T47D (cell line): Measurements from ENCODE around the gene ZDHHC1.
"Not testable (repeated sequence)": the region's sequence is repeated elsewhere in the genome, so short reads cannot be mapped to it uniquely, and the experiment has no call there.

Experiments
- DNase-seq, 2 experiments: peaks; one replicate each; pipeline versions ENCODE4 v3.0.0 to v3.0.0-alpha.2; 2011 to 2012; ENCODE audit warnings: low read depth in 1 of 2, low spot score in 1 of 2
- JUND ChIP-seq: IDR thresholded peaks from 2 replicates; pipeline ENCODE4 v1.6.1; 2012; ENCODE audit warnings: low read depth
- in situ Hi-C: cut with HindIII; loops from 2 replicates; pipeline ENCODE4 v1.10.0; 2016; ENCODE audit warnings: low sequenced_read_pairs, low pct_unique_long_range_greater_than_20kb

ZDHHC1 gene

DNA sequence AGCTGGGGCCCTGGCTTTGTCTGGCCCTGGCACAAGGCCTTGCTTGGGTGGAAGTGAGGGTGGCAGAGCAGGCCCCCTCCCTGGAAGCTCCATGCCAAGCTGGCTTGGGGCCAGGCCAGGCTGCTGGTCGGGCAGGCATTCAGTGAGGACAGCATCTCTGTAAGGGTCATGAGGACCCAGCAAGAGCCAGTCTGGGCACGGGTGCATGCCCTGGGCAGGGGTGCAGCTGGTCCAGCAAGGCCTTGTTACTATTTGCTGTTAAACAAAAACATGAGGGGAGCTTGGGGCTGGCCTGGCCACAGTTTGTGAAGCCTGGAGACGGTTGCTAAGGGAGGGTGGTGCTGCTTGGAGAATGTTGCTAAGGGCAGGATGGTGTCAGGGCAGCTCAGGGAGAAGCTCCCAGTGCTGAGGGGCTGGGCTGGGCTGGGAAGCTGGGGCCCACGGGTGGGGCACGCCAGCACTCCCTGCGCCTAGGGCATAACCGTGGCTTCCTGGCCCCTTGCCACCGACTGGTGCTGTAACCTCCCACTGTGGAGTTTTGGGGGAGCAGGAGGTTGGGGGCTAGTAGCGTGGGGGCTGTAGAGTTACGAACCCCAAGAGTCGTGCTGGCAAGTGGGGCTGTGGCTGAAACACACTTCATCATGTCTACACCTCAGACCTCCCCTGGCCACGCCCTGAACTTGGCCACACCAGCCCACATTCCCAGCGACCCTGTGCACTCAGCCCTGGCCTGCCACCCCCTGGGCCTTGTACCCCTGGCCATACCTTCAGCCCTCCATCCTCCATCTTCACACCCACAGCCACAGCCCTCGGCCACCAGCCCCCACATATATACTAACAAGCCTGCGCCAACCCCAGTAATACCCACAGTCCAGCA lies 24.6 kb downstream of the ZDHHC1 start:
- peak in 1 of 2 experiments; percentile 58 for DNase-seq
- in situ Hi-C loops: no loop called here
- no peak for TF ChIP-seq JUND

DNA sequence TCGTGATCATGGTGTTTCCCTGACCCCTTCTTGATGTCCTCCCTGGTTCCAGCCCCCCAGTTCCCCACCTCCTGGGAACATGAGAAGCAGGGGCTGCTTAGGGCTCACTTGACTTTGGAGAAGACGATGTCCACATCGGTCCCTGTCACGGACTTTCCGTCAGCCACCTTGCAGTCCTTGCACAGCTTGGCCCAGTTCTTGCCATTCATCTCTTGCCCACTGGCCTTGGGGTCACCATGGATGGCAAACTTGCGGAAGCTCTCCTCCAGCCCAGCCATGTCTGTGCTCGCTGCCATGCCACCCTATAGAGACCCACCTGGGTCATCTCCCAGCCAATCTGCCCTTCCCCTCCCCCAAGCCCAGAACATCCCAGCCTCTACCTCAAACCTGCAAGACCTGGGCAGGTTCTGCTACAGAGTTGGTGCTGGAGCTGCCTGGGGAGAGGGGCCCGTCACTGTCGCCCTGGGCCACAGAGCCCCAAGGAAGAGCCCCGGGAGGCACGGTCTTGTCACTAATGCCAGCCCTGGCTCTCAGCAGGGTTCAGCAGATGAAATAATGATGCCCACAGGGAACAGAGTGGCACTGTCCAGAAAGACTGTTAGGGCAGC lies 25.4 kb downstream of the ZDHHC1 start:
- no peak for DNase-seq
- TF ChIP-seq JUND: no peak
- in situ Hi-C loops: no loop called here

DNA sequence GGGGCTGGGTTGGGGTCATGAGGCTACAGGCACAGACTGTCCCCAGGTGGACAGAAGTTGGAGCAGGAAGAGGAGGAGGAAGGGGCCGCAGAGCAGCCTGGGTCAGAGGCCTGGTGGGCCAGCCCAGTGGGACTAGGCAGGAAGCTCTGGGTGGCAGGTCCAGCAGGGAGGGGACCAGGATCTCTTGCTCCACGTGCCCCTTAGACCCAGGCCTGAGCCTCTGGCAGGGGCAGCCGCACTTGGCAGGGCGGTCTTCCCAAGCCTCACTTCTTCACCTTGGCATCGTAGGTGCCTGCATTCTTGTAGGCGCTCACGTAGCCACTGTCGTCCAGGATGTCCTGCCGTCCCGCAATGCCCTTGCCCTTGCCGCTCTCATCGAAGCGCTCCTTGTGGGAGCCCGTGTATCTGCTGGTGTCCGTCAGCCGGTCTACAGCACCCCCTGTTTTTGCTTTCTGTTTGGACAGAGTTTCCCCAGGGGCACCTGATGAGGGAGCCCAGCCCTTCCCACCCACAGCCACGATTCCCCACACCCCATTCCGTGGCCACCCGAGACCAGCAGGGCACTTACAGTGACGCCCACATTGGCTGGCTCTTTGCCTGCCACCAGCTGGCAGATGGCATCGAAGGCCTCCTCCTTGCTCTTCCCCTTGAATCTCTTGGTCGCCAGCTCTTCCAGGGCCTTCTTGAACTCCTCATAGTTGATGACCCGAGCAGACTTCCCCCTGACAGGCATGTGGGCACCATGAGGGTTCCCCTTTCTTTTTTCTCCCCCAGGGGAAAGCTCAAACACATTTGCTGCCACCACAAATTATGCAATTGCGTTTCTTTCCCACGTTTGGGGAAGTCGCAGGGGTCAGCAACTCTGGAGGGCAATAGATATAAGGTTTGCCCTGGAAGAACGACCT lies 26.1 kb downstream of the ZDHHC1 start:
- no peak for TF ChIP-seq JUND
- DNase-seq: no peak
- in situ Hi-C loops: no loop called here

DNA sequence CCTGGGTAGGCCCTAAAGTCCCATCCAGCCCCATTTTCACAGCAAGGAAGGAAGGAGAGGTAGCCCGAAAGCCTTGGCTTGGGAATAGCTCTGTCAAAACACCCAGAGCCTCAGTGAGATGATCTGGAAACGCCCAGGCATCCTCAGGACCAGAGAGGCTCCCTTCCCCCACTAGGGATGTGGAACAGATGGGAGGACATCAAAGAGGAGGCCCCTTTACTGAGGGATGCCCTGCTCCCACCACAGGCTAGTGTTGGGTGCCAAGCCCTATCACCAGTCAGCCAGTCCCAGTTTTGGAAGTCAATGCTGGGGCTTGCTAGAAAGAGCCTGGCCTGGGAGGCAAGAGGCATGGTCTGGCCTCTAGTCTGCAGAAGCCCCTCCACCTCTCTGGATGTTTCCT lies 27.7 kb downstream of the ZDHHC1 start:
- no peak for DNase-seq
- in situ Hi-C loops: no loop called here
- no peak for TF ChIP-seq JUND

- TF ChIP-seq JUND: no peak
- in situ Hi-C loops: no loop called here
- DNase-seq: no peak
These were observed 28.1 kb downstream of the ZDHHC1 start for GRCh38 chr16:67388191-67388590.

DNA sequence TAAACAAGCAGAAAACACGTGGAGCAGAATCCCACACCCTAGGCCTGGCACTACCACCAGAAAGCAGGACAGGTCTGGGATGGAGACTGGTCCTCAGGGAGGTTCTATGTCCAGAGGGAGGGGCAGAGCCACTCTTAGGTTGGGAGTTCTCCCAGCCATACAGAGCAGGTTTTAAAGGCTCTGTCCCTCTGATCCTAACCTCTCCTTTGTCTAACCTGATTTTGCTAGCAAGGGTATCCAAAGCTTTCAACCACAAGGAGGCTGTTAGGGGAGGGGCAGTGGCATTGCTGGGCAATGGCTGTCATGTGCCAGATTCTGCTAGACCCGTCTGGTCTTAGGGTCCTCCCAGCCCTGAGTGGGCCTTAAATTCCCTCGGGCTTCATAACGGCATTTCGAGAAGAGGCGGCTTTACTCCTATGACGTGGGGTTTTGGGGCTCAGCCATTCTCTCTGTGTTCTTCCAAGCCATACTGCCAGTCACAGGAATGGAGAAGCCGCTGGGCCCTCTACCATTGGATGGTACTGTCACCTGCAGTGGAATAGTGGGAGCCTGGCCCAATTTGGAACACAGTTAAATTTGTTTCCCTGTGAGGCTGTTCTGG lies 28.7 kb downstream of the ZDHHC1 start:
- in situ Hi-C loops: no loop called here

GRCh38 chr16:67386861-67387455 lies 29.3 kb downstream of the ZDHHC1 start:
- no peak for DNase-seq
- in situ Hi-C loops: no loop called here
- no peak for TF ChIP-seq JUND

More for the DNA sequence above, 28.7 kb downstream of the ZDHHC1 start:
- DNase-seq: no peak
- no peak for TF ChIP-seq JUND

- TF ChIP-seq JUND: no peak
- DNase-seq: no peak
These were observed 31.3 kb downstream of the ZDHHC1 start for GRCh38 chr16:67384778-67385510.

GRCh38 chr16:67383284-67383683 lies 33.0 kb downstream of the ZDHHC1 start:
- DNase-seq: no peak
- in situ Hi-C loops: no loop called here
- TF ChIP-seq JUND: no peak

More at GRCh38 chr16:67384778-67385510, 31.3 kb downstream of the ZDHHC1 start:
- in situ Hi-C loops: no loop called here

- in situ Hi-C loops: no loop called here
- TF ChIP-seq JUND: no peak
- no peak for DNase-seq
These were observed 37.6 kb downstream of the ZDHHC1 start for GRCh38 chr16:67378642-67379041.

DNA sequence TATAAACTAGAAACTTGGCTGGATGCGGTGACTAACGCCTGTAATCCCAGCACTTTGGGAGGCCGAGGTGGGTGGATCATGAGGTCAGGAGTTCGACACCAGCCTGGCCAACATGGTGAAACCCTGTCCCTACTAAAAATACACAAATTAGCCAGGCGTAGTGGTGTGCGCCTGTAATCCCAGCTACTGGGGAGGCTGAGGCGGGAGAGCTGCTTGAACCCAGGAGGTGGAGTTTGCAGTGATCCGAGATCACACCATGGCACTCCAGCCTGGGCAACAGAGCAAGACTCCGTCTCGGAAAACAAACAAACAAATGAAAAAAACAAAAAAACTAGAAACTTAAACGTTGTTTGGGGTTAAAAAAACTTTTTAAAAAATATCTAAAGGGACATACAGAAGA lies 40.3 kb downstream of the ZDHHC1 start:
- DNase-seq, in situ Hi-C loops: not testable (repeated sequence)

DNA sequence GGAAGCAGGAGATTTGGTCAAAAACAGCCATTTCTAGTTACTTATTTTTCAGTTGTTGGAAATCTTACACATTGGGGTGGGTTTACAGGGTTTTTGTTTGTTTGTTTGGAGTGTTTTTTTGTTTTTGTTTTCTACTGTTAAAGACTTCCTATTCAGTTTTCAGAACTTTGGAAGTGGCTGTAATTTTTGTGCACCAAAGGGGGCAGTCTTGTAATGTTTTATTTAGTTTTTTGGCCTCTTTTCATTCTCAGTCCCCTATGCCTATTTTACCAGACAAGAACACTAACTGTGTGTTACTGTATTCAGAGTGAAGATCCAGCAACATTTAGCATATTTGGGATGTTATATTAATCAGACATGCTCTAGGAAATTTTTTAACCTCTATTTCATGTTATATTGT lies 43.6 kb downstream of the ZDHHC1 start:
- TF ChIP-seq JUND: no peak
- in situ Hi-C loops: no loop called here
- peak in 1 of 2 experiments; percentile 48 for DNase-seq
